Activated CD8-positive, alpha-beta memory T cell treated with anti-CD3 and anti-CD28 coated beads, Interleukin-2, amount 50 U/mL, for 48 hours (primary cell): Measurements from ENCODE around the gene CREB5.

Source experiments
- DNase-seq: peaks from one replicate; pipeline ENCODE4 v3.0.0-alpha.2; 2020

Gene CREB5

GRCh38 chr7:28554802-28555471 is 142.6 kb downstream of the CREB5 start:
- no peak for DNase-seq

- no peak for DNase-seq
These were observed 143.7 kb downstream of the CREB5 start for GRCh38 chr7:28556025-28556424.

DNA sequence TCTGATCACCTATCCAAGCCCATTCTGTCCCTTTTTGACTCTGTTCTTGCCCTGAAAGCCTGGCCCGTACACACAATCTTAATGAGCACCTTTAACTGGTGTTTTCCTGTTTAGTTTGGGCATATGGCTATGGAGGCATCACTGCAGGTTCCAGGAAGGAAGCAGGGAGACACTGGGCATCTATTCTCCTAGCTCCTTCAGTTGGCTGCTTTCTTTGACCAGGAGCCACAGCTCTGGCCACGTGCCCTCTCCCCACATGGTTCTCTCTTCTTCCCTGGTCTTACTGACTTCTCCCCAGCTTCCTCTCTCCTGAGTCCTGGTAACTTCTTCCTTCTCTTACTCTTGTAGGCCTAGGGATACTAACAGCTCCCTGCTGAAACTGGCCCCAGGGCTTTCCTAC is 144.4 kb downstream of the CREB5 start:
- no peak for DNase-seq

- DNase-seq: no peak
These were observed 145.9 kb downstream of the CREB5 start for GRCh38 chr7:28558236-28558635.

DNA sequence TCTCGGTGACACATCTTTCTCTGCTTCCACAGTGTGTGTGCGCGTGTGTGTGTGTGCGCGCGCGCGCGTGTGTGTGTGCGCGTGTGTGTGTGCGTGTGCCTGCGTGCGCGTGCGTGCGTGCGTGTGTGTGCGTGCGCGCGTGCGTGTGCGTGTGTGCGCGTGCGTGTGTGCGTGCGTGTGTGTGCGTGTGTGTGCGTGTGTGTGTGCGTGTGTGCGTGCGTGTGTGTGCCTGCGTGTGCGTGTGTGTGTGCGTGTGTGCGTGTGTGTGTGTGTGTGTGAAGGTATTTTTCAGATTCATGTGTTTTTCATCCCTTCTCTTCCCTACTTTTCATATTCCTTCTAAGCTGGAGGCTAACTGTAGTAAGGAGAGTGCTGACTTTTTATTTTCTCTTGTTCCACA is 148.4 kb downstream of the CREB5 start:
- DNase-seq: no peak

DNA sequence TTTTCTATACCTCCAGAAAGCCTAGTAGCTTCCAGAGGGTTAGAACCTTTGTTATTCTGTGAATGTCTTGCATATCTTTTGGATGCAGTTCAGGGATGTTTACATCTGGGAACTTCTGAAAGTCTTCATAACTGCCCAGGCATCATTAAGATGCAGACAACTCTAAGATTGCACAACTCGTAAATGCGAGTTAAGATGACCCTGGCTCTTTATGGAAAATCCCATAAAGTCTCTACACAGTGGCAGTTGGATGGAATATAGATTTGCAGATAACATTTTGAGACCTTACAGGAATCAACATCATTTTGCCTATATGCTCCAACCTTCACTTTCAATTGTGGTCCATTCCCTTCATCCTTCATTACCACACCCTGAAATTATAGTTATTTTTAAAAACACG is 151.7 kb downstream of the CREB5 start:
- DNase-seq: no peak

- no peak for DNase-seq
These were observed 152.5 kb downstream of the CREB5 start for GRCh38 chr7:28564755-28565374.

GRCh38 chr7:28565980-28566379 is 153.7 kb downstream of the CREB5 start:
- DNase-seq: no peak

DNA sequence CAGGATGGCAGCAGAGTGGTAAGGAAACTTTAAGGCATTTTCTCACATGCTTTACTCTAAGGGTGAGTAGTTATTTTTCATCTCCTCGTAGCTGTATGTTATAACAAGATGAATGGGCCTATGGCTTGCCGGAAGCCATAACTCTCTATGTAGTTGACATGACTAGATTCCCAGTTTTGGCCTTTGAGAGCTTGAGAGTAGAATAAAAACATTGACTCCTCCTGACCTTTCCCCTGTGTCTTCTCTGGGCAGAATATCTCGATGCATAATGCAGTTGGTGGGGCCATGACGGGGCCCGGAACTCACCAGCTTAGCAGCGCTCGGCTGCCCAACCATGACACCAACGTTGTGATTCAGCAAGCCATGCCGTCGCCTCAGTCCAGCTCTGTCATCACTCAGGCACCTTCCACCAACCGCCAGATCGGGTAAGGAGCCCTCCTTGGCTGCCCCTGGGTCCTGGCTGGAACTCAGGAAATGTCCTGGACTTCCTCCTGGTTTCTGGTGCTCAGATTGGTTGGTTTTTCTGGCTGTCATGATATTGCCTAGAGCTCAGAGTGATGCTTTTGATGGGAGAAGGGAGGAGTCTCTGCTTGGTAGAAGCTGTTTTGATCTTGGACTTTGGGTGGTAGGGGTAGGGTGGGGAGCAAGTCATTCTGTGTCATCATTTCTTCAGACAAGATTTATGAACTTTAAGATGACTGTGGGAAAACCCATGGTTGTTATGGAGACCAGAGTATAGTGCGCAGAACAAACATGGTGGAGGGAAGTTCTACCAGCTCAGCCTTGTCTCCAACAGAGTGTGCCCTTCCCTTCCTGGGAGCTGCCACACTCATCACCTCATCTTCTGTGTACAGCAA is 158.0 kb downstream of the CREB5 start:
- no peak for DNase-seq

GRCh38 chr7:28570970-28571288 is 158.6 kb downstream of the CREB5 start:
- DNase-seq: no peak

GRCh38 chr7:28571405-28571804 is 159.1 kb downstream of the CREB5 start:
- DNase-seq: no peak

- DNase-seq: no peak
These were observed 160.2 kb downstream of the CREB5 start for GRCh38 chr7:28572321-28573058.

GRCh38 chr7:28573059-28573553 is 160.8 kb downstream of the CREB5 start:
- no peak for DNase-seq

GRCh38 chr7:28573651-28574301 is 161.5 kb downstream of the CREB5 start:
- no peak for DNase-seq

DNA sequence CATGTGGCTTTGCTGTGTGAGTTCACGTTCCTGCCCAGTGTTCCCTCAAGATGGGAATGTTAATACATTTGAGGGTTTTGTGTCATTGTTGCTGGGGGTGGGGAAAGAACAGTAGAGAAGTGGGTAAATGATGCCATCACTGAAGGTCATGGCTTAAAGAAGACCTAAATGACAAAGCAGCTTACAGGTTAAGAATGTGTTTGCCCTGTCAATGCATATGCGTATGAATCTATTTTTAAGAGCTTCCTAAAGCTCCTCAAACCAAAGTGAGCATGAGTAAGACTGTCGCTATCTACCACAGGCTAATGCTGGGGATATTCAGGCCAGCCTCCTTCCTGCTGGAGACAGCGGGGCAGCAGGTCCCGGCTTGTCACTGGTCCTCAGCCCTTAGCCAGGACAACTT is 162.9 kb downstream of the CREB5 start:
- DNase-seq: no peak

DNA sequence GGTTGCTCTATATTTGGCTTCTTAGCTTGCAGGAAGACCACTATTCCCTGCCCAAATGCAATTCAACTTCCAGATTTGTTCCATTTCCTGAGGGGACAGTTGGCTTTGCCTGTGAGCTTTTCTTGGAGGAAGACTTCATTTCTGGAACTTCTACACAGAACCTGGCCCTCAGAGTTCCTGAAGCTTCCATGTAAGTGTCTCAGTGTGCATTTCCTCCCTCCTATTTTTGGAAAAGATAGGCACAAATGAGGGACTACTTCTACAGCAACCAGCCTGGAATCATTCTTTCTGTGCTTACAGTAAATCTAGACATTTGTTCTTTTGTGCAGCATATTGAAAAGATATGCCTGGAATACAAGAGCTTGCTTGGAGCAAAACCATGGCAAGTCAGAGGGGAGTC is 164.3 kb downstream of the CREB5 start:
- no peak for DNase-seq

DNA sequence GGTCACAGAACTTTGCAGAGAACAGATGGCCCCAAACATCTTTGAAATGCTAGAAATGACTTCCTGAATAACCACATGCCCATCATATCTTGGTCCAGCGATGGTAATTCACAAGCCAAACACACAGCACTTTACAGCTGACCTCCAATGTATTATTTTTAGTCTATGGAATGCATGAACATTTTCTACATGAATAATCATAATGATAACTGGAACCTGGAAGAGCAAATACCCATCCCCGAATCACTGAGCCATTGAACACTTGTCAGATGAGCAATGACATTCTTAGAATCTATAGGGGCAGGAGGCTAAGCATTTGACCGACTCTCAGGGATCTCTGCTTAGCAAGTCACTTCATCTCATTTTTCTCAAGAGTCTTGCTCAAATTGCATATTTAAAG is 167.3 kb downstream of the CREB5 start:
- DNase-seq: no peak

DNA sequence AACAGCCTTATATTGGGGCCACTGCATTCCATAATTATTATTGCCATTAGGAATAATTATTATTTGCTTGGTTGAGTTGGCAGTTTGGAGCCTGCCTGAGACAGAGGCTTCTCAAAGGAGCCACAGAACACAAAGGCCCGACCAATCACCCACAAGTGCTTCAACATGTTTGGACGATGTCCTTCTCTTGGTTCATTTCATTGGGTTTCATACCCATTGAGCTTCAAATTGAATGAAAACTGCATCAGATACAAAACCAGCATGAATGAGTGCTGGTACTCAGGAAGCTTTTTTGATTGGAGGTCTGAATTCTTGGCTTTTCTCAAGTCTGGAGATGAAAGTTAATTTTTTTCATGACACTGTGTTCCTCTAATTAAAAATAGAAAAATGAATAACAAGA is 168.3 kb downstream of the CREB5 start:
- DNase-seq: no peak

- DNase-seq: no peak
These were observed 169.0 kb downstream of the CREB5 start for GRCh38 chr7:28581351-28581750.

- no peak for DNase-seq
These were observed 169.9 kb downstream of the CREB5 start for GRCh38 chr7:28582226-28582625.

DNA sequence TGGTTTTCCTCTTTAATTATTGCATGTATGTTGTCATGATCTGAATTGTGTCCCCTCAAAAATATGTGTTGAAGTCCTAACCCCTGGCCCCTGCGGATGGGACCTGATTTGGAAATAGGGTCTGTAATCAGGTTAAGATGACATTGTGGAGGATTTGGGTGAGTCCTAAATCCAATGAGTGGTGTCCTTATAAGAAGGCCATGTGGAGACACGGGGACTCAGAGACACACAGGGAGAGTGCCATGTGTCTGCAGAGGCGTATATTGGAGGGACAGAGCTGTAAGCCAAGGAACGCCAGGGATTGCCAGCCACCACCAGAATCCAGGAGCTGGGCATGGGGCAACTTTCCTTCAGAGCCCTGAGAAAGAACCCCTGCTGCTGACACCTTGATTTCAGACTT is 171.9 kb downstream of the CREB5 start:
- DNase-seq: no peak

- DNase-seq: no peak
These were observed 174.4 kb downstream of the CREB5 start for GRCh38 chr7:28586736-28587135.

DNA sequence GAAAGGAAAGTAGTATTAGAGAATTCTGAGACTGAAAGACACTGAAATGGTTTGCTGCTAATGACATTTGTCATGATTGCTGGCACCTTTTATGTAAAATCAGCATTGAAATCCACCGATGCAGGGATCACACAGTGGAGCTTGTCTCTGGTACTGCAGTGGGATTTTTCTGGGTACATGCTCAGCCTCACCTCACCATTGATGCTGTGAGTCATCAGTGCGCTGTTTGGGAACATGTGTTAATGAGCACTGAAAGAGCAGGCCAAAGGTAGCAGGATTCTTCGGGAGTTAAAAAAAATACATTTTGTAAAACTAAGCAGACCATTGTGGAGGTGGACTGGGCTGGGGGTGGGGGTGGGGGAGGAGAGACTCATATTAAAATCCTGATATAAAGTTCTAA is 174.9 kb downstream of the CREB5 start:
- no peak for DNase-seq
